K562 (cell line): ENCODE data around the gene PPP4R1. TPM values are rescaled to one million over a fixed set of nuclear protein-coding genes. Genes with fewer than 3 reads are reported as not detected.

Source experiments
- ATAC-seq: fragments of 200-7000 bp; cut with Tn5 transposase; 3 replicates; pipeline ENCODE4 v1.9.1; 2020; ENCODE audit warnings: moderate library complexity
- BruUV-seq: library from RNA; stranded (reverse); fragments of 400-500 nt; replicated peaks from 2 replicates; lab custom pipeline; 2021; lab: Mats Ljungman, UMichigan
- CTCF ChIA-PET: fragments of 300-600 bp; formaldehyde crosslinking; extraction: SDS; loops from one replicate; lab custom pipeline; 2021; ENCODE audit warnings: low intra/inter-chr PET ratio; lab: Yijun Ruan, JAX
- POLR2A ChIA-PET: fragments of 300-600, 350-650 bp; sonication (Branson Sonifier 250); formaldehyde crosslinking; extraction: SDS; loops from one replicate; lab custom pipeline; 2021; ENCODE audit warnings: antibody characterized with exemption, inconsistent platforms; lab: Yijun Ruan, JAX
- DNase-seq, 4 experiments: peaks; one replicate each; pipeline versions ENCODE4 v3.0.0 to v3.0.0-alpha.2; 2011 to 2018; ENCODE audit warnings: low spot score in 3 of 4, mixed read lengths in 3 of 4; ENCODE audit errors: extremely low read depth in 1 of 4
- FAIRE-seq: peaks from 2 replicates; lab custom pipeline; 2011; peaks lifted over from hg19 to GRCh38; lab: Jason Lieb, UNC
- H2AFZ ChIP-seq: 2 replicates; pipeline ENCODE4 v1.6.0; 2011; ENCODE audit warnings: low read depth, low read length, control low read depth, inconsistent platforms
- H3K27ac ChIP-seq: fragments of 200-600 bp; 3 replicates; pipeline ENCODE4 v1.8.0; 2011; ENCODE audit warnings: low read depth, mild to moderate bottlenecking, control low read depth, inconsistent platforms, low read length, moderate library complexity, mixed read lengths; ENCODE audit errors: extremely low read depth
- H3K27me3 ChIP-seq, 2 experiments: fragments of 300-600 bp in 1 of 2; 2 replicates in 1 of 2; 3 replicates in 1 of 2; pipeline versions ENCODE4 v1.6.0 to v1.8.0; 2011; ENCODE audit warnings: inconsistent platforms in 2 of 2, low read length in 2 of 2, mild to moderate bottlenecking in 1 of 2, mixed read lengths in 1 of 2, moderate library complexity in 1 of 2; ENCODE audit not compliant: control insufficient read depth in 2 of 2, insufficient read depth in 2 of 2
- H3K36me3 ChIP-seq: fragments of 300-600 bp; 3 replicates; pipeline ENCODE4 v1.8.0; 2011; ENCODE audit warnings: mild to moderate bottlenecking, low read length, inconsistent platforms; ENCODE audit not compliant: control insufficient read depth, insufficient read depth
- H3K4me1 ChIP-seq, 2 experiments: fragments of 200-600 bp in 1 of 2; replicated peaks in 1 of 2; 2 replicates in 1 of 2; 3 replicates in 1 of 2; pipeline versions ENCODE4 v1.5.1 to v1.8.0; 2011; ENCODE audit warnings: inconsistent platforms in 2 of 2, low read length in 2 of 2, mild to moderate bottlenecking in 1 of 2, mixed read lengths in 1 of 2, moderate library complexity in 1 of 2; ENCODE audit not compliant: control insufficient read depth in 2 of 2, insufficient read depth in 2 of 2
- H3K4me2 ChIP-seq: 2 replicates; pipeline ENCODE4 v1.6.1; 2011; ENCODE audit warnings: low read length, control low read depth, inconsistent platforms, mixed read lengths; ENCODE audit not compliant: insufficient read depth
- H3K4me3 ChIP-seq: fragments of 200-600 bp; sonication (generic), shearing (Covaris generic); 2 replicates; pipeline ENCODE4 v1.5.1; 2016; ENCODE audit warnings: control low read depth, inconsistent platforms
- H3K79me2 ChIP-seq: fragments of 200-600 bp; 3 replicates; pipeline ENCODE4 v1.8.0; 2011; ENCODE audit warnings: low read length, inconsistent platforms; ENCODE audit not compliant: control insufficient read depth, insufficient read depth
- H3K9ac ChIP-seq, 2 experiments: 2 replicates each; pipeline versions ENCODE4 v1.6.0 to v1.6.1; 2011; ENCODE audit warnings: low read depth in 2 of 2, low read length in 2 of 2, control low read depth in 1 of 2, inconsistent platforms in 1 of 2, mild to moderate bottlenecking in 1 of 2, mixed read lengths in 1 of 2; ENCODE audit not compliant: insufficient read depth in 1 of 2
- H3K9me1 ChIP-seq: one replicate; pipeline ENCODE4 v1.6.0; 2011; ENCODE audit warnings: inconsistent platforms, mild to moderate bottlenecking, low read length, moderate library complexity; ENCODE audit not compliant: control insufficient read depth, insufficient read depth
- H3K9me3 ChIP-seq: replicated peaks from 2 replicates; pipeline ENCODE4 v1.5.1; 2011; ENCODE audit warnings: low read depth, low read length, inconsistent platforms; ENCODE audit not compliant: control insufficient read depth, insufficient read depth
- H4K20me1 ChIP-seq: replicated peaks from 2 replicates; pipeline ENCODE4 v1.6.1; 2011; ENCODE audit warnings: low read length, inconsistent platforms, mixed read lengths; ENCODE audit not compliant: control insufficient read depth, insufficient read depth
- JUND ChIP-seq, 2 experiments: IDR thresholded peaks; 2 replicates in 1 of 2; 3 replicates in 1 of 2; pipeline ENCODE4 v1.6.1; 2011; ENCODE audit warnings: borderline replicate concordance in 2 of 2, low read depth in 2 of 2, low read length in 2 of 2, improper control_type of control experiment in 1 of 2, missing biosample characterization in 1 of 2, missing genetic modification characterization in 1 of 2, missing genetic modification reagents in 1 of 2
- NFRKB ChIP-seq: fragments of 450-650 bp; IDR thresholded peaks from 2 replicates; pipeline ENCODE4 v1.6.1; 2016; ENCODE audit warnings: low read depth
- NR3C1 ChIP-seq: sonication (generic); formaldehyde crosslinking; IDR thresholded peaks from 2 replicates; pipeline ENCODE4 v1.8.1; 2022; ENCODE audit warnings: missing genetic modification reagents
- PRMT5 ChIP-seq: sonication (generic); formaldehyde crosslinking; IDR thresholded peaks from 2 replicates; pipeline ENCODE4 v1.5.0; 2020; ENCODE audit warnings: missing genetic modification reagents
- RFX1 ChIP-seq: fragments of 450-650 bp; IDR thresholded peaks from 2 replicates; pipeline ENCODE4 v1.6.1; 2016; ENCODE audit warnings: mild to moderate bottlenecking, moderate library complexity
- SAFB2 ChIP-seq: fragments of 200-400 bp; formaldehyde crosslinking; IDR thresholded peaks from 2 replicates; pipeline ENCODE4 v1.6.1; 2018; ENCODE audit warnings: borderline replicate concordance, low read length, low read depth, moderate library complexity; ENCODE audit not compliant: severe bottlenecking
- SREBF1 ChIP-seq: fragments of 150-350 bp; IDR thresholded peaks from 2 replicates; pipeline ENCODE4 v1.6.1; 2014; ENCODE audit warnings: antibody characterized with exemption, low read depth, low read length, borderline replicate concordance
- ZNF699 ChIP-seq: fragments of 250-450 bp; sonication (Bioruptor Pico); IDR thresholded peaks from 2 replicates; pipeline ENCODE4 v1.8.0; 2021; ENCODE audit warnings: mild to moderate bottlenecking, moderate library complexity; ENCODE audit not compliant: insufficient replicate concordance
- WGBS: fragments of 100-300 bp; shearing (Covaris generic); methylation state at CpG from one replicate; pipeline ENCODE4 v1.1.6; 2016; ENCODE audit warnings: low coverage, mixed read lengths; ENCODE audit not compliant: insufficient coverage; ENCODE audit errors: missing lambda C conversion rate; 5-methylcytosine and 5-hydroxymethylcytosine counted together
- in situ Hi-C: fragments of 300-500 bp; cut with MboI; formaldehyde crosslinking; loops from 4 replicates; pipeline ENCODE4 v1.15.0; 2018; ENCODE audit warnings: inconsistent platforms, mixed read lengths
- intact Hi-C: fragments of 100-400 bp; cut with micrococcal nuclease; formaldehyde crosslinking; loops from 2 replicates; pipeline ENCODE4 v1.14.2; 2022
- polyA plus RNA-seq, 8 experiments: library from polyadenylated mRNA; depleted of rRNA in 4 of 8; stranded (reverse) in 5 of 8; unstranded in 3 of 8; fragments of >200 nt; fragmentation: Nextera tagmentation in 2 of 8; fragmentation: Illumina TruSeq in 1 of 8; extraction: Ambion mirVana in 2 of 8; extraction: Trizol in 1 of 8; gene quantifications; 2 replicates each; pipeline versions ENCODE4 v1.2.1 to v1.2.3, GENCODE V29; 2011 to 2014; ENCODE audit warnings: inconsistent platforms in 1 of 8, missing spikeins in 1 of 8
- total RNA-seq, 7 experiments: library from RNA; depleted of rRNA in 6 of 7; stranded (reverse); fragments of >200 nt in 6 of 7; fragmentation: Illumina TruSeq in 2 of 7; extraction: Trizol in 2 of 7; gene quantifications; 2 replicates each; pipeline versions ENCODE4 v1.2.1 to v1.2.3, GENCODE V29; 2011 to 2021; ENCODE audit warnings: low replicate concordance in 1 of 7
- TF ChIP-seq, protein P1 (sequence below): fragments of 250-450 bp; sonication (Bioruptor Pico); IDR thresholded peaks from 2 replicates; pipeline ENCODE4 v1.8.0; 2022; ENCODE audit warnings: moderate library complexity, mild to moderate bottlenecking, inconsistent platforms
- TF ChIP-seq, protein P2 (sequence below): fragments of 450-650 bp; formaldehyde crosslinking; IDR thresholded peaks from 2 replicates; pipeline ENCODE4 v1.4.0; 2020; ENCODE audit warnings: mild to moderate bottlenecking, moderate library complexity
- TF ChIP-seq, protein P3 (sequence below): fragments of 450-650 bp; IDR thresholded peaks from 2 replicates; pipeline ENCODE4 v1.7.0; 2016; ENCODE audit warnings: borderline replicate concordance
- TF ChIP-seq, protein P4 (sequence below): fragments of 450-650 bp; IDR thresholded peaks from 2 replicates; pipeline ENCODE4 v1.6.1; 2014; ENCODE audit warnings: low read depth, mild to moderate bottlenecking, moderate library complexity, borderline replicate concordance

Gene PPP4R1
- total and polyA plus RNA-seq, 9 of the 15 experiments (the other 6 are each of a cell fraction or from before 2014, with no cell fraction given) = 23.5 to 136 (median 84.5) TPM

DNA sequence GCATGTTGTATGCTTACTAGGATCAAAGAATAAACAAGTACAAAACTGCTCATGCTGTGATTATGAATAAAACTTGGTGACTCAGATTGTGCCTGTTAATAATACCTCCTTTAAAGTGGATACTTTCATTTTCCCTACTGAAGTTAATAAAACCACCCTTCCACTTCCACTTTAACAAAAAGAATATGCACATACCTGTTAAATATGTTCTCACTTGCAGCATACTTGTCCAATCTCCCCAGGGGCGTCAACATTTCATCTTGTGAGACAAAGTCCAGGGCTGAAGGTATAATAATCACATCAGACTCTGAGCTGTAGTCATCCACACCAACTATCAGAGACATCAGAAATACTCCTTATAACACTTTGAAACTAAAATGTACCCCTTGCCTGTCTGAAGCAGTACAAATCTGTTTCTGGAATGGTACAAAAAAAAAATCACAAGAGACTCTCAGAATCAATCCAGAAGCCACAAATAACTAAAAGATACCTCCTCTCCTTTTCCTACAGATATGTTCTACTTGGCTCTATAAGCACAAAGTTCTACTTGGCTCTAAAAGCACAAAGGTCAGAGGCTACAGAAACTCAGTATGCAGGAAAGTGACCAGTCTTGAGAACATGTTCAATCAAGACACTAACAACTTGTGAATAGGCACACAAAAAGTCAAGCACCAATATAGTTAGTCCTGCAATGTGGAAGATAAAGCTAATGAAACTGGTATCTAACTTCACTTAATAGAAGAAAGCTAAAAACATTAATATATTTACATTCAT lies 19.3 kb downstream of the PPP4R1 start (continued):
- TF ChIP-seq, protein P1, sequence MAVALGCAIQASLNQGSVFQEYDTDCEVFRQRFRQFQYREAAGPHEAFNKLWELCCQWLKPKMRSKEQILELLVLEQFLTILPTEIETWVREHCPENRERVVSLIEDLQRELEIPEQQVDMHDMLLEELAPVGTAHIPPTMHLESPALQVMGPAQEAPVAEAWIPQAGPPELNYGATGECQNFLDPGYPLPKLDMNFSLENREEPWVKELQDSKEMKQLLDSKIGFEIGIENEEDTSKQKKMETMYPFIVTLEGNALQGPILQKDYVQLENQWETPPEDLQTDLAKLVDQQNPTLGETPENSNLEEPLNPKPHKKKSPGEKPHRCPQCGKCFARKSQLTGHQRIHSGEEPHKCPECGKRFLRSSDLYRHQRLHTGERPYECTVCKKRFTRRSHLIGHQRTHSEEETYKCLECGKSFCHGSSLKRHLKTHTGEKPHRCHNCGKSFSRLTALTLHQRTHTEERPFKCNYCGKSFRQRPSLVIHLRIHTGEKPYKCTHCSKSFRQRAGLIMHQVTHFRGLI = no peak
- TF ChIP-seq NFRKB (no peak), RFX1 (no peak), JUND (IDR thresholded peaks at IDR 0.05; ENCODE audit: borderline replicate concordance, low read depth, low read length) (no peak), JUND (tag; IDR thresholded peaks at IDR 0.05; ENCODE audit: borderline replicate concordance, low read depth, low read length) (no peak), SAFB2 (no peak)

DNA sequence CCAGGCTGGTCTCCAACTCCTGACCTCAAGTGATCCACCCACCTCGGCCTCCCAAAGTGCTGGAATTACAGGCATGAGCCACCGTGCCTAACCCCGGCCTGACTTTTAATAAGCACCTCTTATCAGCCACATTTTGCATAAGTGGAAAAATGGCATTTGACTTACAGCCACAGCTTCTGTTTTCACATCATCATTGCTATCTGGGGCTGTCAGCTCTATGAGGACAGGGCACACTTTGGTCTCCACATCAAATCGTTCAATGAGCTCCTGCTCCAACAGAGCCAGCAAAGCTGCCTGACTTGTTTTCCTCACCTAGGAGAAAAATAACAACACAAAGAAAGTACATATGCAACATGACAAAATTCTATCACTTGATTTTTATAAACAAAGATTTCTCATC lies 26.4 kb downstream of the PPP4R1 start:
- BruUV-seq = no TSS peak
- Histone ChIP-seq H3K27ac (no peak overlapping the region), H3K27me3 (no peaks in the 10 kb centered on the region), H3K4me3 (no peak overlapping the region), H3K36me3 (peaks cover 75% of the 10 kb centered on the region), H3K79me2 (0 out of 3 replicates have a peak, but pooled peaks cover 7% of the 10 kb centered on the region), H2AFZ (no peak overlapping the region), H3K4me2 (no peak overlapping the region), H3K9me1 (no peaks in the 10 kb centered on the region), H3K9me3 (no peaks in the 10 kb centered on the region), H4K20me1 (no peaks in the 10 kb centered on the region), H3K9ac (no peak overlapping the region), H3K4me1 (no peaks in the 10 kb centered on the region)
- DNase-seq (no peak), FAIRE-seq (no peak), ATAC-seq (no peak)
- WGBS = 88% methylated on average over 4 of the region's 4 CpGs
- POLR2A ChIA-PET = interaction anchor here (1.0 to 2.3 kb wide), 4 partner anchors 9 to 21 kb away, joined by 3 to 6 read pairs (median 4); no protein-coding TSS in a partner anchor
- intact Hi-C loops (no loop called here), in situ Hi-C loops (no loop called here)
- CTCF ChIA-PET = no interaction called here
- TF ChIP-seq, protein P2, sequence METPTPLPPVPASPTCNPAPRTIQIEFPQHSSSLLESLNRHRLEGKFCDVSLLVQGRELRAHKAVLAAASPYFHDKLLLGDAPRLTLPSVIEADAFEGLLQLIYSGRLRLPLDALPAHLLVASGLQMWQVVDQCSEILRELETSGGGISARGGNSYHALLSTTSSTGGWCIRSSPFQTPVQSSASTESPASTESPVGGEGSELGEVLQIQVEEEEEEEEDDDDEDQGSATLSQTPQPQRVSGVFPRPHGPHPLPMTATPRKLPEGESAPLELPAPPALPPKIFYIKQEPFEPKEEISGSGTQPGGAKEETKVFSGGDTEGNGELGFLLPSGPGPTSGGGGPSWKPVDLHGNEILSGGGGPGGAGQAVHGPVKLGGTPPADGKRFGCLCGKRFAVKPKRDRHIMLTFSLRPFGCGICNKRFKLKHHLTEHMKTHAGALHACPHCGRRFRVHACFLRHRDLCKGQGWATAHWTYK (CRISPR knock-in tag) = no peak
- TF ChIP-seq SREBF1 (no peak), NR3C1 (CRISPR knock-in tag) (no peak), ZNF699 (CRISPR knock-in tag) (no peak), PRMT5 (CRISPR knock-in tag) (no peak)
- TF ChIP-seq, protein P3, sequence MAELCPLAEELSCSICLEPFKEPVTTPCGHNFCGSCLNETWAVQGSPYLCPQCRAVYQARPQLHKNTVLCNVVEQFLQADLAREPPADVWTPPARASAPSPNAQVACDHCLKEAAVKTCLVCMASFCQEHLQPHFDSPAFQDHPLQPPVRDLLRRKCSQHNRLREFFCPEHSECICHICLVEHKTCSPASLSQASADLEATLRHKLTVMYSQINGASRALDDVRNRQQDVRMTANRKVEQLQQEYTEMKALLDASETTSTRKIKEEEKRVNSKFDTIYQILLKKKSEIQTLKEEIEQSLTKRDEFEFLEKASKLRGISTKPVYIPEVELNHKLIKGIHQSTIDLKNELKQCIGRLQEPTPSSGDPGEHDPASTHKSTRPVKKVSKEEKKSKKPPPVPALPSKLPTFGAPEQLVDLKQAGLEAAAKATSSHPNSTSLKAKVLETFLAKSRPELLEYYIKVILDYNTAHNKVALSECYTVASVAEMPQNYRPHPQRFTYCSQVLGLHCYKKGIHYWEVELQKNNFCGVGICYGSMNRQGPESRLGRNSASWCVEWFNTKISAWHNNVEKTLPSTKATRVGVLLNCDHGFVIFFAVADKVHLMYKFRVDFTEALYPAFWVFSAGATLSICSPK = no peak
- TF ChIP-seq, protein P4, sequence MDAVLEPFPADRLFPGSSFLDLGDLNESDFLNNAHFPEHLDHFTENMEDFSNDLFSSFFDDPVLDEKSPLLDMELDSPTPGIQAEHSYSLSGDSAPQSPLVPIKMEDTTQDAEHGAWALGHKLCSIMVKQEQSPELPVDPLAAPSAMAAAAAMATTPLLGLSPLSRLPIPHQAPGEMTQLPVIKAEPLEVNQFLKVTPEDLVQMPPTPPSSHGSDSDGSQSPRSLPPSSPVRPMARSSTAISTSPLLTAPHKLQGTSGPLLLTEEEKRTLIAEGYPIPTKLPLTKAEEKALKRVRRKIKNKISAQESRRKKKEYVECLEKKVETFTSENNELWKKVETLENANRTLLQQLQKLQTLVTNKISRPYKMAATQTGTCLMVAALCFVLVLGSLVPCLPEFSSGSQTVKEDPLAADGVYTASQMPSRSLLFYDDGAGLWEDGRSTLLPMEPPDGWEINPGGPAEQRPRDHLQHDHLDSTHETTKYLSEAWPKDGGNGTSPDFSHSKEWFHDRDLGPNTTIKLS = no peak
